ENCODE data around the gene RBMS1.

RBMS1 gene

GRCh38 chr2:160261732-160262131, 231.9 kb downstream of the RBMS1 start:
- H3K79me2 ChIP-seq (ENCODE audit: low read length): no peaks in the 10 kb centered on the region
- no peaks in the 10 kb centered on the region for H3F3A ChIP-seq (ENCODE audit: insufficient read depth, low read length)
- no peaks in the 10 kb centered on the region for H3K4me1 ChIP-seq (ENCODE audit: low read length)
- H3K4me3 ChIP-seq (ENCODE audit: low read length): no peak overlapping the region
- no peaks in the 10 kb centered on the region for H4K20me1 ChIP-seq (ENCODE audit: insufficient read depth, low read length)
- no peak overlapping the region for H3K27ac ChIP-seq (ENCODE audit: low read length)
- H3K9me2 ChIP-seq (replicated peaks; ENCODE audit: insufficient read depth, low read length): no peaks in the 10 kb centered on the region
- H3K4me2 ChIP-seq (ENCODE audit: low read depth, low read length): no peak overlapping the region
- no peaks in the 10 kb centered on the region for H3K27me3 ChIP-seq (replicated peaks; ENCODE audit: insufficient read depth, low read length)
- no peak for DNase-seq
- TF ChIP-seq CTCF (IDR thresholded peaks at IDR 0.05; ENCODE audit: low read length) (no peak), EZH2 (optimal IDR thresholded peaks at IDR 0.05; ENCODE audit: low read depth, low read length) (no peak), EZH2phosphoT487 (IDR thresholded peaks at IDR 0.05; ENCODE audit: low read length) (no peak)
- no peak overlapping the region for H2AFZ ChIP-seq (ENCODE audit: low read length)
- no peak overlapping the region for H3K9ac ChIP-seq (ENCODE audit: low read length)
- H3K36me3 ChIP-seq (replicated peaks; ENCODE audit: insufficient read depth, low read length): no peaks in the 10 kb centered on the region
- H3K9me3 ChIP-seq (replicated peaks; ENCODE audit: insufficient read depth, low read length): no peaks in the 10 kb centered on the region

GRCh38 chr2:160258492-160258805, 235.2 kb downstream of the RBMS1 start:
- Histone ChIP-seq H4K20me1 (ENCODE audit: insufficient read depth, low read length) (no peaks in the 10 kb centered on the region), H3K79me2 (ENCODE audit: low read length) (no peaks in the 10 kb centered on the region), H3K9me3 (replicated peaks; ENCODE audit: insufficient read depth, low read length) (no peaks in the 10 kb centered on the region), H3K4me3 (ENCODE audit: low read length) (no peak overlapping the region), H3K36me3 (replicated peaks; ENCODE audit: insufficient read depth, low read length) (no peaks in the 10 kb centered on the region), H3K27me3 (replicated peaks; ENCODE audit: insufficient read depth, low read length) (no peaks in the 10 kb centered on the region), H3K9ac (ENCODE audit: low read length) (no peak overlapping the region), H3F3A (ENCODE audit: insufficient read depth, low read length) (no peaks in the 10 kb centered on the region), H3K4me2 (ENCODE audit: low read depth, low read length) (no peak overlapping the region), H2AFZ (ENCODE audit: low read length) (no peak overlapping the region), H3K9me2 (replicated peaks; ENCODE audit: insufficient read depth, low read length) (no peaks in the 10 kb centered on the region), H3K4me1 (ENCODE audit: low read length) (no peaks in the 10 kb centered on the region), H3K27ac (ENCODE audit: low read length) (no peak overlapping the region)
- no peak for DNase-seq
- TF ChIP-seq CTCF (IDR thresholded peaks at IDR 0.05; ENCODE audit: low read length) (no peak), EZH2 (optimal IDR thresholded peaks at IDR 0.05; ENCODE audit: low read depth, low read length) (no peak), EZH2phosphoT487 (IDR thresholded peaks at IDR 0.05; ENCODE audit: low read length) (no peak)

GRCh38 chr2:160257743-160258491, 235.7 kb downstream of the RBMS1 start:
- H3K79me2 ChIP-seq (ENCODE audit: low read length): no peaks in the 10 kb centered on the region
- H3K4me2 ChIP-seq (ENCODE audit: low read depth, low read length): no peak overlapping the region
- no peaks in the 10 kb centered on the region for H3K9me3 ChIP-seq (replicated peaks; ENCODE audit: insufficient read depth, low read length)
- no peak overlapping the region for H3K27ac ChIP-seq (ENCODE audit: low read length)
- no peaks in the 10 kb centered on the region for H3K9me2 ChIP-seq (replicated peaks; ENCODE audit: insufficient read depth, low read length)
- H3K27me3 ChIP-seq (replicated peaks; ENCODE audit: insufficient read depth, low read length): no peaks in the 10 kb centered on the region
- H3K4me1 ChIP-seq (ENCODE audit: low read length): no peaks in the 10 kb centered on the region
- no peak overlapping the region for H3K4me3 ChIP-seq (ENCODE audit: low read length)
- H3F3A ChIP-seq (ENCODE audit: insufficient read depth, low read length): no peaks in the 10 kb centered on the region
- no peak overlapping the region for H3K9ac ChIP-seq (ENCODE audit: low read length)
- no peak overlapping the region for H2AFZ ChIP-seq (ENCODE audit: low read length)
- no peak for DNase-seq
- no peaks in the 10 kb centered on the region for H4K20me1 ChIP-seq (ENCODE audit: insufficient read depth, low read length)
- H3K36me3 ChIP-seq (replicated peaks; ENCODE audit: insufficient read depth, low read length): no peaks in the 10 kb centered on the region
- no peak for TF ChIP-seq EZH2phosphoT487 (IDR thresholded peaks at IDR 0.05; ENCODE audit: low read length)
- TF ChIP-seq CTCF (IDR thresholded peaks at IDR 0.05; ENCODE audit: low read length): no peak
- TF ChIP-seq EZH2 (optimal IDR thresholded peaks at IDR 0.05; ENCODE audit: low read depth, low read length): no peak

Data from MM.1S (cell line).